WTC11 (cell line): Measurements from ENCODE around the gene GMPR.

Experiments
- ATF2 ChIP-seq: sonication (generic); formaldehyde crosslinking; IDR thresholded peaks from 2 replicates; pipeline ENCODE4 v1.8.1; 2022; ENCODE audit warnings: low read depth, missing genetic modification reagents, borderline replicate concordance
- ATF3 ChIP-seq: sonication (generic); formaldehyde crosslinking; conservative IDR thresholded peaks from 2 replicates; pipeline ENCODE4 v1.8.1; 2022; ENCODE audit warnings: mild to moderate bottlenecking, missing genetic modification reagents
- CDX4 ChIP-seq: fragments of 250-450 bp; sonication (Bioruptor Pico); IDR thresholded peaks from 2 replicates; pipeline ENCODE4 v1.9.0; 2021; ENCODE audit warnings: moderate library complexity, mild to moderate bottlenecking, inconsistent platforms, borderline replicate concordance
- CREB1 ChIP-seq: sonication (generic); formaldehyde crosslinking; IDR thresholded peaks from 2 replicates; pipeline ENCODE4 v1.8.0; 2023; ENCODE audit warnings: mild to moderate bottlenecking, missing genetic modification reagents
- CTCF ChIP-seq: fragments of 200-600 bp; IDR thresholded peaks from 2 replicates; pipeline ENCODE4 v1.8.0; 2022; ENCODE audit warnings: antibody characterized with exemption
- GRHL2 ChIP-seq: fragments of 250-450 bp; sonication (Bioruptor Pico); IDR thresholded peaks from 2 replicates; pipeline ENCODE4 v1.8.0; 2022; ENCODE audit warnings: mild to moderate bottlenecking, moderate library complexity; ENCODE audit not compliant: insufficient replicate concordance, severe bottlenecking
- MXD4 ChIP-seq: fragments of 250-450 bp; sonication (Bioruptor Pico); IDR thresholded peaks from 2 replicates; pipeline ENCODE4 v1.8.0; 2021; ENCODE audit warnings: mild to moderate bottlenecking, moderate library complexity, borderline replicate concordance
- RORB ChIP-seq: fragments of 250-450 bp; sonication (Bioruptor Pico); IDR thresholded peaks from 2 replicates; pipeline ENCODE4 v1.9.0; 2021; ENCODE audit warnings: mild to moderate bottlenecking
- STAT6 ChIP-seq: sonication (generic); formaldehyde crosslinking; conservative IDR thresholded peaks from 2 replicates; pipeline ENCODE4 v1.8.1; 2023; ENCODE audit warnings: mild to moderate bottlenecking, low read depth, missing genetic modification reagents, moderate library complexity
- TCF7 ChIP-seq: sonication (generic); formaldehyde crosslinking; IDR thresholded peaks from 2 replicates; pipeline ENCODE4 v1.8.0; 2022; ENCODE audit warnings: mild to moderate bottlenecking, low read depth, missing genetic modification reagents, moderate library complexity
- USF2 ChIP-seq: sonication (generic); formaldehyde crosslinking; IDR thresholded peaks from 2 replicates; pipeline ENCODE4 v1.8.1; 2023; ENCODE audit warnings: mild to moderate bottlenecking, missing genetic modification reagents, moderate library complexity
- ZBTB21 ChIP-seq: sonication (generic); formaldehyde crosslinking; IDR thresholded peaks from 2 replicates; pipeline ENCODE4 v1.8.1; 2023; ENCODE audit warnings: mild to moderate bottlenecking, missing genetic modification reagents, borderline replicate concordance
- ZNF532 ChIP-seq: fragments of 250-450 bp; sonication (Bioruptor Pico); IDR thresholded peaks from 2 replicates; pipeline ENCODE4 v1.9.0; 2021; ENCODE audit warnings: mild to moderate bottlenecking, borderline replicate concordance
- ZSCAN18 ChIP-seq: fragments of 250-450 bp; sonication (Bioruptor Pico); IDR thresholded peaks from 2 replicates; pipeline ENCODE4 v2.1.2; 2022; ENCODE audit warnings: mild to moderate bottlenecking, moderate library complexity

GRCh38 chr6:16327777-16328325 is 89.5 kb downstream of the GMPR start:
- no peak for TF ChIP-seq CREB1 (CRISPR knock-in tag)
- TF ChIP-seq CTCF = no peak
- no peak for TF ChIP-seq USF2 (CRISPR knock-in tag)
- TF ChIP-seq GRHL2 (CRISPR knock-in tag) = no peak
- no peak for TF ChIP-seq ZBTB21 (CRISPR knock-in tag)
- no peak for TF ChIP-seq RORB (CRISPR knock-in tag)
- no peak for TF ChIP-seq ZSCAN18 (CRISPR knock-in tag)
- no peak for TF ChIP-seq ATF2 (CRISPR knock-in tag)
- TF ChIP-seq MXD4 = no peak
- no peak for TF ChIP-seq CDX4 (CRISPR knock-in tag)
- TF ChIP-seq ZNF532 (CRISPR knock-in tag) = no peak
- no peak for TF ChIP-seq STAT6 (CRISPR knock-in tag)
- TF ChIP-seq ATF3 (CRISPR knock-in tag) = no peak
- no peak for TF ChIP-seq TCF7 (CRISPR knock-in tag)
